ENCODE measurements around the gene TMCC2. TPM values are rescaled to one million over a fixed set of nuclear protein-coding genes. Genes with fewer than 3 reads are reported as not detected.
A peak's percentile ranks its signal among the peaks of the same experiment; 100 is the strongest.

Gene TMCC2
- total RNA-seq, 4 donors from 2014 or later = 3.1 to 8.9 (median 5.5) TPM

GRCh38 chr1:205186191-205186590 lies 41.6 kb upstream of the TMCC2 start:
- Histone ChIP-seq H3K9me3 (no peaks in the 10 kb centered on the region), H3K4me1 (peaks cover 4 to 71% (median 14%) of the 10 kb centered on the region in 3 donors)
- TF ChIP-seq CTCF (IDR thresholded peaks at IDR 0.05) (no peak), EP300 (IDR thresholded peaks at IDR 0.05) (no peak), POLR2A (IDR thresholded peaks at IDR 0.05) (no peak), POLR2AphosphoS5 (IDR thresholded peaks at IDR 0.05) (no peak)

GRCh38 chr1:205187420-205187819 lies 40.3 kb upstream of the TMCC2 start:
- H3K4me3 ChIP-seq = no peak overlapping the region
- ATAC-seq = no peak
- H3K27me3 ChIP-seq = no peaks in the 10 kb centered on the region
- H3K36me3 ChIP-seq = peaks cover 0 to 16% of the 10 kb centered on the region in 2 donors
- TF ChIP-seq EP300 (IDR thresholded peaks at IDR 0.05) (no peak), POLR2AphosphoS5 (IDR thresholded peaks at IDR 0.05) (no peak), POLR2A (IDR thresholded peaks at IDR 0.05) (no peak), CTCF (IDR thresholded peaks at IDR 0.05) (no peak)
- 96% methylated on average over 2 of the region's 10 CpGs; no CpG with 5 or more reads in 1 of the 2 donors for WGBS, 2 donors (ENCODE audit: low coverage in 1 of 2)
- H3K9me3 ChIP-seq = no peaks in the 10 kb centered on the region
- peak overlapping the region in 1 of 4 donors; percentile 8 for H3K27ac ChIP-seq
- H3K4me1 ChIP-seq = peaks cover 4 to 82% (median 20%) of the 10 kb centered on the region in 3 donors

More at GRCh38 chr1:205186191-205186590, 41.6 kb upstream of the TMCC2 start:
- ATAC-seq = no peak
- Histone ChIP-seq H3K27ac (no peak overlapping the region), H3K27me3 (no peaks in the 10 kb centered on the region), H3K4me3 (no peak overlapping the region), H3K36me3 (peaks cover 0 to 20% of the 10 kb centered on the region in 2 donors)

- 27 to 33% methylated on average over 2 of the region's 2 CpGs for WGBS, 2 donors (ENCODE audit: low coverage in 1 of 2)
- Histone ChIP-seq H3K27me3 (no peaks in the 10 kb centered on the region), H3K27ac (no peak overlapping the region), H3K9me3 (no peaks in the 10 kb centered on the region), H3K4me3 (no peak overlapping the region), H3K4me1 (peaks cover 4 to 77% (median 20%) of the 10 kb centered on the region in 3 donors), H3K36me3 (peaks cover 0 to 16% of the 10 kb centered on the region in 2 donors)
- no peak for TF ChIP-seq POLR2A (IDR thresholded peaks at IDR 0.05)
- TF ChIP-seq EP300 (IDR thresholded peaks at IDR 0.05) = no peak
- TF ChIP-seq POLR2AphosphoS5 (IDR thresholded peaks at IDR 0.05) = no peak
- no peak for TF ChIP-seq CTCF (IDR thresholded peaks at IDR 0.05)
- no peak for ATAC-seq
Observed at GRCh38 chr1:205188098-205188497, 39.6 kb upstream of the TMCC2 start.

GRCh38 chr1:205188596-205188995 lies 39.1 kb upstream of the TMCC2 start:
- no peak for ATAC-seq
- 34 to 69% methylated on average over 2 of the region's 2 CpGs for WGBS, 2 donors (ENCODE audit: low coverage in 1 of 2)
- no peak for TF ChIP-seq POLR2A (IDR thresholded peaks at IDR 0.05)
- no peak for TF ChIP-seq POLR2AphosphoS5 (IDR thresholded peaks at IDR 0.05)
- no peak for TF ChIP-seq EP300 (IDR thresholded peaks at IDR 0.05)
- TF ChIP-seq CTCF (IDR thresholded peaks at IDR 0.05) = no peak
- no peaks in the 10 kb centered on the region for H3K9me3 ChIP-seq
- H3K27me3 ChIP-seq = no peaks in the 10 kb centered on the region
- peaks cover under 1 to 72% (median 18%) of the 10 kb centered on the region in 3 donors for H3K4me1 ChIP-seq
- H3K27ac ChIP-seq = no peak overlapping the region
- no peak overlapping the region for H3K4me3 ChIP-seq
- H3K36me3 ChIP-seq = peaks cover 0 to 16% of the 10 kb centered on the region in 2 donors

- H3K27me3 ChIP-seq = no peaks in the 10 kb centered on the region
- peaks cover 0 to 16% of the 10 kb centered on the region in 2 donors for H3K36me3 ChIP-seq
- no peaks in the 10 kb centered on the region for H3K9me3 ChIP-seq
- H3K27ac ChIP-seq = no peak overlapping the region
- H3K4me1 ChIP-seq = peaks cover 0 to 67% (median 14%) of the 10 kb centered on the region in 3 donors
- no peak for ATAC-seq
- no peak overlapping the region for H3K4me3 ChIP-seq
- 58% methylated on average over 2 of the region's 2 CpGs for WGBS, 2 donors (ENCODE audit: low coverage in 1 of 2)
- no peak for TF ChIP-seq POLR2AphosphoS5 (IDR thresholded peaks at IDR 0.05)
- no peak for TF ChIP-seq CTCF (IDR thresholded peaks at IDR 0.05)
- TF ChIP-seq POLR2A (IDR thresholded peaks at IDR 0.05) = no peak
- TF ChIP-seq EP300 (IDR thresholded peaks at IDR 0.05) = no peak
Observed at GRCh38 chr1:205189131-205189530, 38.6 kb upstream of the TMCC2 start.
